Measurements from ENCODE around the gene FAM240A.

The FAM240A gene

DNA sequence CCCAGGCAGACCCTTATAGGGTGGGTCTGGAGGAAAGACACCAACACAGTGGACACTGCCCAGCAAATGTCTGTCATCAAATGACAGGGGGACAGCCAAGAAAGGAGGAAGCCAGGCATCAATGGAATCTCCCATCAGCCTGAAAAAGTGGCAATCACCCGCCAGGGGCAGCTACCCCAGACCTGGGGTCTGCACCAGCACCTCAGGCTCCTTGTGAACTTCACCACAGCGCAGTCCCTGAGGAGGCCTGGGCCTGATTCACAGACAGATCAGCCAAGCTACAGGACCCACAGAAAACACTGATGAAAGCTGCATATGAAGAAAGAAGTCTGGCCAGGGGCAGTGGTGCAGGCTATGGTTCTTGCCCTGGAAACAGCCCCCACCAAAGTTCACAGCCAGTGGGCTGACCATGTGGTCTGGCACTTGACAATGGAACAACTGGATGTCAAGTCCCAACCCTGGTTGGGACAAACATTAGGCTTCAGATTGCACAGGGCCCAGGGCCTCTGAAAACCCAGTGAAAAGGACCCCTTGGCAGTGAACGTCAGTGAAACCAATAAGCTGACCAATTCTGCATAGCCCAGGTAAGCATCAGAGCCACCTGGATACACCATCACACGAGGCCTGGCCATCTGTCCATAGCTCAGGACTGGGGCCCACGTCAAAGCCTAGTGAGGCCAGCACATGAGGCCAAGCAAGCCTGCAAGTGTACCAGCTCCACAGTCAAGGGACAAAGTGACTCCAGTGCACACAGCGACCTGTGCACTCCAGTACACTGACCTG is 52.1 kb downstream of the FAM240A start:
- no peak for DNase-seq

DNA sequence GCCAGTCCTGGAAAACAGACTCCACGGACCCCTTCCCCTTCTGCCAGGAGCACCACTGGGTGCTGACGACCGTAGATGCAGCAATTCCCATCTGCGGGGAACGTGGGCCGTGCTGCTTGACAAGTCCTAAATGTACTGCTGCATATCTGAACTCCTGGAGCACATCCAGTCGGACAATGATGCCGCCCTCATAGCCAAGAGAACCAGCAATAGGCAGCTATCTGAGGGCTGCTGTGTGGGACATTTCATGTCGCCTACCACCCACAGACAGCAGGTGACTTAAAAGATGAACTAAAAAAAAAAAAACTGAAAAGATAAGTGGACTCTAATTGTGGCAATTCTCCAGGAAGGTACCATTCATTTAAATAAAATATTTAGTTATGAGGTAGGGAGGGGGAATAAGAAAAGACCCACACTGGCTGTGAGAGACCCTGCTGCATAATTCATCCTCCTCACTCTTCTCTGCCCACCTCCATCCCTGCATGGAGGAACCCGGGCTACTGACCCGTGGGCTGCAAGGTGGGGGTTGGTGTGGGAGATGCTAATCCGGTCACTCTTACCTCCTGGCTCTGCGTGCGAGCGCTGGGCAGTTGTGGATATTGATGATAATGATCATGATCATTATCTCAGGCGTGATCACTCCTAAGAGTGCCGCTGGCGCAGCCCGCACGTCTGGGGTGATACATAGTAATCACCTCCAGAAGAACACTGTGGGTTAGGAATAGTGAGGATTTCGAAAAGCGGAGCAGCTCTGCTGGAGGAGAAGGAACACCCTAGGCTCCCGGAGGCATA is 52.8 kb downstream of the FAM240A start:
- DNase-seq, result no peak

DNA sequence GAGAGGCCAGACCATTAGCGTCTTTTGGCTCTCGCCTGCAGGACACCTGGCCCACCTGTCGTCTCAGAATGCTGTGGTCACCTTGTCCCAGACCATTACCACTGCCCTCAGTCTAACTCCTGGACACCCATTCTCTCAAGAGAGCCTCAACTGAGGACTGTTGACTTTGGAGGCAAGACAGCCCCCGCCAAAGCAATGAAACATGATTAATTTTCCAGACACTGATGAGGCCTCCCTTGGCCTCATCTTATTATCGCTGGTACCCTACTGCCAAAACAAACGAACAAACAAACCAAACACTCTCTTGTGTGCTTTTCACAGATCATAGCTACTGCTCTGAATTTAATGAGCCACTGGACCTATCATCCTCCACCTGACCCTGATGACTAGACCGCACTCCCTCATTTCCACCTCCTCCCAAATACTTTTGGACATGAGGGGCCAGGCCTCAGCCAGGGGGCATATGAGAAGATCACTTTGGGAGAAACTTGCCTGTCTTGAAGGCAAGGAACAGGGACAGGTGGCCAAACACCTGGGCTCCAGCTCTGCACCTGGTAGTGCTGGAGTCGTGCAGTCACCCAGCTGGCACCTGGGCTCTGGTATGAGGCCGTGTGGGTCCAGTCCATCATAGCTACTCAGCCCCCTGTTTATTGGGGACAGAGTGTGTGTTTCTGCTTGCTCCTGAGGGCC is 53.6 kb downstream of the FAM240A start:
- DNase-seq, result no peak

DNA sequence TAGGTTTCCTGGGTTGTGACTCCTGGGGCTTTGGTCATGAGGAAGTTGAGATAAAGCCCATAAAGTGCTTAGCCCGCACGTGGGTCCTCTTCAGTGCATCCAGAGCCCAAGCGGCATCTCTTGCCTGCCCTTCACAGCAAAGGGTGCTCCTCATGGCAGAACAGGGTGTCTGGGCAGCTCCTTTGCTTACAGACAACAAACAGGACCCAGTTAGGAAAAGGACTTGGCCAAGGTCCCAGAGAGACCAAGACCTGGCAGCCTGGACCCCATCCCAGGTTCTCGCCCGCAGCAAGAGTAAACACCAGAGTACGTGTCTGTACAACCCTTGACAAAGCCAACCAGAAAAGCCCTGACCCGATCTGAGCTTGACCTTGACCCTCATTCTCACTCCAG is 54.1 kb downstream of the FAM240A start:
- DNase-seq, result no peak

DNA sequence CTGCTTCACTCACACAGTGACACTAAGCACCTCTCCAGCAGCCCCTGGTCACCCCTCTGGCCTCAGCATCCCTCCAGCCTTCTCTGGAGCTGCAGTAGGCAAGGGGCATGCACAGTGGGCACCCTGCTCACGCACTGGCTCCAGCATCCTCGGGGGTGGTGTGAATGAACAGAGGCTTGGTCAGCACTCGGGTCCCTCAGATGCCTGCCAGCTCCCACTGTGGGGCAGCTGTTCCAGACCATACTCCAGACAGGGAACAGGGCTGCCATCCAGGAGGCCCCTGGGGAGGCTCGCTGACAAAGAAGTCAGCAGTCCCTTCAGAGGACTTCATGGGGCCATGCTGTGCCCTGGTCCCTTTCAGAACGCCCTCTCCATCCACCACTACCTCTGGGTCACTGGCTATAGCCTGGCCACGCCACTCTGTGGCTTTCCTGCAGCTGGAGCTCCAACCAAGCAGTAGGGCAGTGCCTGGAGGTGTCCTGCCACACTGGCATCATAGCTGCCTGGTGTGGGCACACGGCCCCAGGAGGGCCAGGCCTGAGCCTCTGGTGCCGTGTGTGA is 54.8 kb downstream of the FAM240A start:
- DNase-seq, result no peak

DNA sequence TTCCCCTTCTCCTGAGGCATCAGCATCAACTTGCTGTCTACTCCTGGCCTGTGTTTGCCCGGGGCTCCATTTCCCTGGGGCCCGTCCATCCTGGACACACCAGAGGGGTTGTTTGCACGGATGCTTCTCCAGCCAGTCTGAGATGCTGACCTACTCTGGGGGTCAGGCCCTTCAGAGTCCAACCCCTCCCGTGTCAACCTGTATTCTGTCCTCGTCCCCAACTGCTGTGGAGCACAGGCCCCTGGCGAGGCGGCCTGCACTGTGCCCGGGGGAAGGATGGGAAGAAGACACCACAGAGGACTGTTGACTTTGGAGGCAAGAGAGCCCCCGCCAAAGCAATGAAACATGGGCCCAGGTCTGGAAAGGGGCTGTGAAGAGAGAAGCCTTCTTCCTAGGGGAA is 55.3 kb downstream of the FAM240A start:
- no peak for DNase-seq

DNA sequence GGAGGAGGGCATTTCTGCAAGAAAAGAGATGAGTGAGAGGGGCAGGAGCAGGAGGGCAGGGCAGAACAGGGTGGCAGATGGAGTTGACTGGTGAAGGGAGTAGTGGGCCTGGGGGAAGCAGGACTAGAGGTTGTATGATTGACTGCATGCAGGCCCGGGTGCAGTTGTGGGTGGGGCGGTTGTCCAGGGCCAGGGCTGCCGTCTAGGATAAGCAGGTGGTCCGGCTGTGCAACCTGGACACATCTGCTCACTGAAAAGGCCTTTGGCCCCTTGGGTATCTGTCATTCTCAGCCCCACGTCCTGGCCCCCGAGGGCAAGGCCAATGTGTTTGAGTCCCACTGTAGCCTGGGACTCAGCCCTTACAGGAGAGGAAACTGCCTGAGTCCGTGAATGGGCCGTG is 55.8 kb downstream of the FAM240A start:
- DNase-seq, result no peak

DNA sequence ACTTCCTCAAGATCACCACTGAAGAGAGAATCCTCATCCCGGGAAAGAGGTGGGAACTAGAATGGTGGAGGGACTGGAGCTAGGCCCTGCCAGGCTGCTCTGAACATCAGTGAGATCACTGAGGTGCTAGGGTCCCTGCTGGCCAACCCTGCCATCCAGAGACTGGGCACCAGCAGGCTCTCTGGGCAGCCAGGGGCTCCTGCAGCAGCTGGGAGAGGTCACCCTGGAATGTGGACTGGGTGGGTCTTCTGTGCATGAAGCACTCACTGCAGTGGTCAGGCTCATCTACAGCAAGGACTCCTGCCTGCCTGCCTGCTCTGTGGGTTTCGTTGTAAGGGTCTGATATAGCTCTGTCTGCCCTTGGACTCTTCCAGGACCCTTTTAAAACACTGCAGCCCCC is 56.3 kb downstream of the FAM240A start:
- no peak for DNase-seq

DNA sequence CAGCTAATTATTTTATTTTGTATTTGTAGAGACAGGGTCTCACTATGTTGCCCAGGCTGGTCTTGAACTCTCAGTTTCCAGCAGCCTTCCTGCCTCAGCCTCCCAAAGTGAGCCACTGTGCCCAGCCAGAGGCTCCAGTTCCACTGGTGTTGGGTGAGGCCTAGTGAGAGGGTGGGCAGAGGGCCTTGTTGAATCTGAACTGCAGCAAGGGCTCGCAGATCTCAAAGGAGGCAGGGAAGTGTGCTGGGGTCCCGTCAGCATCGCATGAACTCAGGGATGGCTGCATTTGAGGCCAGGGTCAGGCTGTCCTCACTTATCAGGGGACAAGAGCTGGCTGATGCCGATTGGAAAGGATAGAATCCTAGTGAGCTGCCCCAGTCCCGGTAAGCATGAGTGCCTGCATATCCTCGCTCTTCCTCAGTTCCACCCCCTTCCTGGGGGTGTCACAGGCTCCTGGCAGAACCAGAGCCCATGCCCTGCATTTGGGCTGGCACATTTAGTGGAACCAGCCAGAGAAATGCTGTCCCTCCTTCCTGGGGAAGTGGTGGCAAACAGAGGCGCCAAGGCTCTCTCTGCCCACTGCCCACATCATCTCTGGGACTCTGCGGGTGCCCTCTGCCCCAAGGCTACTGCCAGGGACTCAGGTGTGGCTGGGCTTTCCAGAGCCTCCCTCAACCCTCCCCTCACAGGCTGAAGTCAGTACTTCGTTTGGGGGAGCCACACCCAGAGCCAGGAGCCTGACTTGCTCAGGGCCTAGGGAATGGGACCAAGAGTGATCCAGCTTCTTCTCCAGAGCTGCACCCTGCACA is 57.1 kb downstream of the FAM240A start:
- DNase-seq, result no peak

DNA sequence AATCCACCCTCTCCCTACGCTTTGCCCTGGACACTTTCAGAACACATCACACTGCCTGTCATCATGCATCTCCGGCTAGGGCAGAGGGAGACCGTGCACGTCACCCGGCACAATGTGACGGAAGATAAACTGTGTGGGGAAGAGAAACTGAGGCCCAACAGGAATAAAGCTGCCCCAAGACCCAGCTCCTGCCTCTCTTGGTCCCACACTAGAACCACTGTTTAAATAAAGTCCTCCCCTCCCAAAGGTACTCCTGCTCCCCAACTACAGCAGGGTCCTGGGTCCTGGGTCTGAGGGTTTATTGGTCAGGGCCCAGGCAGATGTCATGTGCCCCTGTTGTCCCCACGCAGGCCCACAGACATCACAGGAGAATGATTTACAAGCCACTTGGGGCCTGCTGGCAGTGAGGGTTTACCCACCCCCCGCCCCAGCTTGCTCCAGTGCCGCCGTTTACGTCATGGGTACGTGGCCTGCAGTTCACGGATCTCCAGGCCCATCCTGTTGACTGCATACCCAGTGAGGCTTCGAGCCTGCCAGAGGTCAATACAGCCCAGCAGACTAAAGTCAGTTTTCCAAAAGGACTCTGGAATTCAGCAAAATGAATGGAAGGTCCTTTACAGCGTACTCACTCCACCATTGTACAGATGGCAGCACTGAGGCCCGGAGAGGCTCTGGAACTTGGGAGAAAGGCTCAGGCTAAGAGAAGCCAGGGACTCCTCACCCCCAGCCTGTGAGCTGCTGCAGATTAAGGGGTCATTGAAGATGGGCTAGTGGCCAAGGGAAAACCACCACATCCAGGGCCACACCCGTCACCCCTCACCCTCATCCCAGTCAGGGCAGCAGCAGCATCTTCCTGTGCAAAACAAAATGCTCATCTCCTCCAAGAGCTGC is 57.9 kb downstream of the FAM240A start:
- no peak for DNase-seq

DNA sequence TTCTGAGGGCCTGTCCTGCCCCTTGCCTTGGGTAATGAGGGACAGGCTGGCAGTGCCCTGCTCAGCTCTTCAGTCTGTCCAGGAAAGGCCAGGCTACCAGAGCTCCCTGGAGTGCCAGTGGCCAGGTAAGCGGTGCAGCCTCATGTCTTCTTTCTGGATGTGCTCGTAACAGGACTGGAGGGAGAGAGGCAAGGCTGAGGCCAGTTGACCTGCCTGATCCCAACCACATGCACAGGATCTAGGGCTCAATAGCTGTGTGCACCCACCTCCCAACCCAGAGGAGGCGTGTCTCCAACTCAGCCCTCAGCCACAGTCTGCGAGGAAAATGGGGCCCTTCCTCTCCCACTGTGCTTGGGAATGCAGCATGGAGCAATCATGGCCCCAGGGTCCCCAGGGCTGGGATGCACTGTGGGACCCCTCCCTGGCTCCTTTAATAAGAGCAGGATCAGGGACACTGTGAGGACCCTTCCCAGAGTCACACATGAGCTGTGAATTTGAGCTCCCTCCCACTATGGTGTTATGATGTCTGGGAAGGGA is 58.6 kb downstream of the FAM240A start:
- no peak for DNase-seq

DNA sequence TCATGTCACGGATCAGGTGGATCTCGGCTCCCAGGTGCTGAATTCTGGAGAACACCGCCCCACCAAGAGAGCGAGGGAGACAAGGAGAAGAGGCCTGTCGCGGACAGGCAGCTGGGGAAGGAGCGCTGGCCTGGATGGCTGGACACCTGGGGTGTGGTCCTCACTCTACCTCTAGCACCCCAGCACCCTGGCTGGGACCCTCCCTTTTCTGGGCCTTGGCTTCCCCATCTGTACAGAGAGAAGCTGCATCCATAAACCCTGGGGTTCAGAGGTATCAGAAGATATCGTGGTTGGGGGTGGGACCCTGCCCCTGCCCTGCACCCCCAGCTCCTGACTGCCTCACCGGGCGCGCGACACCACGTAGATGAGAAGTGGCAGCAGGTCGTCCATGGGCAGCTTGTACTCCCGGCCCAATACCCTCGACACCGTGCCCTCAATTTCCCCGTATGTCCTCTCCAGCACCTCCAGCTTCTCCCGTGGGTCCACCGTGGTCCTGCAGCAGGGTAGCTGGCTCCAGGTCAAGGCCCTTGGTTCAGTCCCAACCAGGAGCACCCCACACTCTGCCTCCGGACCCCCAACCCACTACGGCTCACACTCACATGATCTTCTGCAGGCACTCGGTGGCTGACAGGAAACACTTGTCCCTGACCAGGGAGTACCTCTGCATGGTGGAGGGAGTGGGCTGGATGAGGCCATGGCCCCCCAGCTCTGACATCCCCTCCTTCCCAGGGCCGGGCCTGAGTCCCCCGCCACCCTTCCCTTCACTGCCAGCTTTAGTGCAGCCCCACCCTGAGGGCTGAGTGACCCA is 59.4 kb downstream of the FAM240A start:
- DNase-seq, result no peak

DNA sequence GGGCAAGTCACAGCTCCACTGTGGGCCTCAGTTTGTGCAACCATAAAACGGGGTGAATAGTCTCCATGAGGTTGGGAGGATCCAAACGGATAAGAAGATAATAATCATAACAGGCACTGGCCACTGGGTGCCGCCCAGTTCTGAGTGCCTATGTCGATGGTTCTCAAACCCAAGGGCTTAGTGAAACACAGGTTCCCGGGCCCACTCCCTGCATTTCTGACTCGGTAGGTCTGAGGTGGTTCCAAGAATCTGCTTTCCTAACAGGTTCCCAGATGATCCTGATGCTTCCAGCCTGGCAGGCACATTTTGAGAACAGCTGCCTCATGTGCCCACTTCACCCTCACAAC is 60.0 kb downstream of the FAM240A start:
- DNase-seq, result no peak

DNA sequence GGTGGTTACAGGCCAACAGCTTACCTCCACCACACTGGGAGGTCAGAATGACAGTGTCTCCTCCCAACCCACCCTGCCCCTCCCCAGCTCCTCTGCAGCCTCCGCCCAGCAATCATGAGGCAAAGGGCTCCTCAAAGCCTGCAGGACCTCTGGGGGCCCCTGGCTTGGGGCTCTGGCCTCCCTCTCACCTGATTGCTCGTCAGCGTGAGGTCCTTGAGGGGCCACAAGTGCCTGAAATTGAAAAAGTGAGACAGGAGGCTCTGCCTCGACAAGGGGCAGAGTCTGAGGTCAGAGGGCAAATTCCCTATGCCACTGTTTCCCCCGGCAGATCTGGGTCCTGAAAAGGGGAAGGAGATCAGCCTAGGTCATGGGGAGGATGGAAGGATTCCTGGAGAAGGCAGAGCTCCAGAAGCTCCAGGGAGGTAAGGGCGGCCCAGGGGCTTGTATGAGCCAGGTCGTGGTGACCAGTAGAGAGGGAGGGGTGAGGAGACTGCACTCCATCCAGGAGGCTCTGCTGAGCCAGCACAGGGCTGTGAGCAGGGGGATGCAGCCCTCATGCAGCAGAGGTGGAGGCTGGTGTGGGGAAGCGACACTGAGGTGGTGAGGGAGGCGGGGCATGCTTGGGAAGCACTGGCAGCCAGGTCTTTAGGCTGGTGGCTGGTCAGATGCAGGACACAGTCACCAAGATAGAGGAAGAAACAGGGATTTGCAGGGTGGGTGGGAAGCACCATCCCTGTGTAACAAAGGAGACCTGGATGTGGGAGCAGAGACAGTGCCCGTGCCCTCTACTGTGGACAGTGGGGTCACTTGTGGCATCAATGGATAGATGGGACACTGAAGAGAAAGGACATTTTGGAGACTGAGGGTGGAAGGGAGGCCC is 61.1 kb downstream of the FAM240A start:
- no peak for DNase-seq

DNA sequence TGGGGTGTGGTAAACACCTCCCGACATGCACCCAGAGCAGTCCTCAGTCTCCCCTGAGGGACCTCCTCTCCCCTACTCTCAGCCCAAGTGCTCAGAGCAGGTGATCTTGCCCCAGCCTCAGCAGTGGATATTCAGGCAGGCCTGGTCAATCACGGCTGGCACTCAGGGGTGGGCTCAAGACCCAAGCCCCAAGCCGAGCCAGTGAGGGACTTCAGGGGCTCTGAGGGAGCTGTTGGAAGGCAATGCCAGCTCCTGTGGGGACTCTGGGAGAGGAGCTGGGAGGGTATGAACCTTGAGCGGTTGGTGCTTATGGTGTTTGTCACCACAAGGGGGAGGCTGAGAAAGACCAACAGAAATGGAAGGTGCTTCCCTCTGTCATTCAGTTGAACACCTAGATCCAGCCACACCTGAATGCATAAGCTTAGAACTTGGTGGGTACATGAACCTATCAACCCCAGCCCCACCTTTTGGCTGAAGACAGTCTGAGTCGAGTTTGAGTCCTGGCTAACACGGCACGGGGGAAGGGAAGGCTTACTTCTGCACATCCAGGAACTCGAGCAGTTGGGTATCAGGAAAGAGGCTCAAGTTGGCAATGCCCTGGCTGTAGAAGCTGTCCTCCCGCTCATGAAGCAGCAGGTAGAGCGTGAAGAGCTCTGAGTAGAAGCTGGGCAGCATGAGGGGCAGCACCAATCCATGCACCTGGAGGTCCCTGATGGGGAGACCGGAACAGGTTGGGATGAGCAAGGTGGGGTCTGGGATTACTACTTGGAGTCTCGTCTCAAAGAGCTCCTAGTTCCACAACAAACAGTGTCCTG is 61.9 kb downstream of the FAM240A start:
- no peak for DNase-seq

DNA sequence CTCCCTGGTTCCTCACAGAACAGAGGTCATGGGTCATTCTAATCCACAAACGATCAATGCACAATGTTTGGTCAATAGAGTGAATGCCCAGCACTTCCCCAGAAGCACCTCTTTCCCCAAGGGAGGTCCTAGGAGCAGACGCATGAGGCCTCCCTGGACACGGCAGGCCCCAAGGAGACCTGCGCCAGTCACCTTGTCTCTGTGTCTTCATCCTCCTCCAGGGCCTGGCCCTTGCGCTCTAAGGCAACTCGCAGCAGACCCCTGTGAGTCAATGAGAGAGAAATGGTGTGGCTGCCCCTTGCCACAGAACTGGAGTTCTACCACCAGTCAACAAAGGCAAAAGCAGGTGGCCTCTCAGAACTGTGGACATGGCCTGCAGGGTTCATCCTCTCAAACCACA is 63.1 kb downstream of the FAM240A start:
- no peak for DNase-seq

All from NCI-H1105 (cell line).